ENCODE data around the gene SPINT2.

DNA sequence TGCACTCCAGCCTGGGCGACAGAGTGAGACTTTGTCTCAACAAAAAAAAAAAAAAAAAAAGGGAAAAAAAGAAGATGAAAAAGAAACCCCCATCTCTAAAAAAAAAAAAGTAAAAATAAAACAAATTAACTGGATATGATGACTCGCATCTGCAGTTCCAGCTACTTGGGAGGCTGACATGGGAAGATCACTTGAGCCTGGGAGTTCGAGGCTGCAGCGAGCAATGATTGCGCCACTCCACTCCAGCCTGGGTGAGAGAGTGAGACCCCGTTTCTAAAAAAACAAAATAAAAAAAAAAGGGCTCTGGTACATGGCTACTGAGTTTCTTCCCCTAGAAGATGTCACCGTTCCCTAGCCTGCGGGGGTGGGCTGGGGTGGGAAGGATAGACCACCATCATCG, 68.9 kb downstream of the SPINT2 start:
- TF ChIP-seq, protein P1, sequence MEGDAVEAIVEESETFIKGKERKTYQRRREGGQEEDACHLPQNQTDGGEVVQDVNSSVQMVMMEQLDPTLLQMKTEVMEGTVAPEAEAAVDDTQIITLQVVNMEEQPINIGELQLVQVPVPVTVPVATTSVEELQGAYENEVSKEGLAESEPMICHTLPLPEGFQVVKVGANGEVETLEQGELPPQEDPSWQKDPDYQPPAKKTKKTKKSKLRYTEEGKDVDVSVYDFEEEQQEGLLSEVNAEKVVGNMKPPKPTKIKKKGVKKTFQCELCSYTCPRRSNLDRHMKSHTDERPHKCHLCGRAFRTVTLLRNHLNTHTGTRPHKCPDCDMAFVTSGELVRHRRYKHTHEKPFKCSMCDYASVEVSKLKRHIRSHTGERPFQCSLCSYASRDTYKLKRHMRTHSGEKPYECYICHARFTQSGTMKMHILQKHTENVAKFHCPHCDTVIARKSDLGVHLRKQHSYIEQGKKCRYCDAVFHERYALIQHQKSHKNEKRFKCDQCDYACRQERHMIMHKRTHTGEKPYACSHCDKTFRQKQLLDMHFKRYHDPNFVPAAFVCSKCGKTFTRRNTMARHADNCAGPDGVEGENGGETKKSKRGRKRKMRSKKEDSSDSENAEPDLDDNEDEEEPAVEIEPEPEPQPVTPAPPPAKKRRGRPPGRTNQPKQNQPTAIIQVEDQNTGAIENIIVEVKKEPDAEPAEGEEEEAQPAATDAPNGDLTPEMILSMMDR (conservative IDR thresholded peaks at IDR 0.05; ENCODE audit: low read length): no peak
- no peak for TF ChIP-seq EZH2phosphoT487 (IDR thresholded peaks at IDR 0.05; ENCODE audit: borderline replicate concordance, low read depth, low read length)
